Raji (cell line): ENCODE data around the gene HAAO.

Source experiments
- POLR2A ChIP-seq: IDR thresholded peaks from 2 replicates; pipeline ENCODE4 v1.6.1; 2011; ENCODE audit warnings: low read depth, low read length, control low read depth; ENCODE audit not compliant: insufficient read depth

HAAO gene

DNA sequence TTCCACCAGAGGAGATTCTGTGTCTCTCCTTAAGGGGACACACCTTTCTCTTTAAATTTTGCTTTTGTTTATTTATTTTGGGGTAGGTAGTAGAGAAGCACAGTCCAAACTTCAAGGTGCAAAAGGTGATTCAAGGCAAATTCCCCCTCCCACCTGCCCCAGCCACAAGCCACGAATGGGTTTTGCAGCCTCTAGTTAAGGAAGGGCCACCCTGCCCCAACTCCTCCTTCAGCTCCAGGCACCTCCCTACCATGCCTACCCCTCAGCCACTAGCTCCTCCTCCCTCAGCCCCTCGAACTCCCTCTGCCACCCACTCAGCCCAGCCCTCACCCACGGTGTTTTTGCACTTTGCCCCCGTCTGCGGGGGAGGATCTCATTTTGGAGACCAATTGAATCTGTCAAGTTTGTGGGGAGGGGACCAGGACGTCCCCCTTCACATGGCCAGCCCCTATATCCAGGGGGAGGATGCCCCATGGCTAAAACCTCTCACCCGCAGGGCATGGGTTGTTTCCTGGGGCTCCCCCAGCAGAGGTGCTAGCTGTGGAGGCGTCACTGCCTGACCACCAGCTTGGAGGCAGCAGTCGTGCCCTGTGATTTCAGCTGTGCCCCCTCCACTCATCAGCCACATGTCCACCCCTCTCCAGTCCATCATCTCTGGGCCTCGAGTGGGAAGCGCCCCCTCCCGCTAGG lies 4.5 kb downstream of the HAAO start:
- no peak for TF ChIP-seq POLR2A

DNA sequence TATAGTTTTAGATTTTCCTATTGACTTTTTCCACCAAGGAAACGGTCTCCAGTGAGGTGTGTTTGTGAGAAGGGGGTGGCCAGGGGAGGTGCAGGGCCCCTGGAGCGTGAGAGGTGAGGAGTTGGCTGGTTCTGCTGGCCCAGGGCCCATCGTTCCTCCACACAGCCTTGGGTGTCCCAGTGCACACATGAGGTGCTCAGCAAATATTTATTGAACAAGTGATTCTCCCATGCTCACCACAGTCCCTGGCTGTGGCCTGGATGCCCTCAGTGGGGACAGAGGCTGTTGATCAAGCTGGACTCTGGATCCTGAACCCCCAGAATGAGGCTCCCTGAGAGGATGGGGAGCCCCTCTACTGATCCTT lies 5.0 kb downstream of the HAAO start:
- no peak for TF ChIP-seq POLR2A

DNA sequence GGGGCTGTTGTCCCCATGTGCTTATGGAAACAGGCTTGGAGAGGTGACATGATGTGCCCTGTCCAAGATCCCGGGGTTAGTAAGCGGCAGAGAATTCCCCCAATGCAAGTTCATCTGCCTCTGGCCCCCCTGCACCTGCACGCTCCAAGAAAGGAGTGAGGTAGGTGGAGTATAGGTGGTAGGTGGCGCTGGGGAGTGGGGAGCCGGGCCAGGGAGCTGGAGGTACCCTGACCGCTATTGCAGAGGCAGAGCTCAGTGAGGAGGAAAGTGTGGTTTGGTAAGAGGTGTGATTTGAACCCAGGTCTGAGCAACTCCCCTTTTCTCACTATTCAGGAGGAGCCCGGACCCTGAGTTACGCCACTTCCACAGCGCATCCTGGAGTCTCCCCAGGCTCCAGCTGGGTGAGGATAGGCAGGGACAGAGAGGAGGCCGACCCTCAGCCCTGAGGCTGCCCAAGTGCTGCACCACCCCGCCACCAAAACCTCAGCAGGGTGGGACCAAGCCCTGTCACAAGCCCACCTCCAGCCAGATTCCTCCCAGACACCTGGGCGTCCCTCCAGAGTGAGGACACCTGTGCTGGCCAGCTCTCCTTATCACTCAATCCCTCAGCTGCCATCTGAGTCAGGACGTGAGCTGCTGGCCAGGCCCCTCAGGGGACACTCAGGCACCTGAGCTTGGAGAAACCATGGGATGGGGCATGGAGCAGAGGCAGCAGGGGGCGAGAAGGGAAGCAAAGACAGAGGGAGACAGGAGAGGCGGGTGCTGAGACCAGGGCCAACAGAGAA lies 5.6 kb downstream of the HAAO start:
- no peak for TF ChIP-seq POLR2A

DNA sequence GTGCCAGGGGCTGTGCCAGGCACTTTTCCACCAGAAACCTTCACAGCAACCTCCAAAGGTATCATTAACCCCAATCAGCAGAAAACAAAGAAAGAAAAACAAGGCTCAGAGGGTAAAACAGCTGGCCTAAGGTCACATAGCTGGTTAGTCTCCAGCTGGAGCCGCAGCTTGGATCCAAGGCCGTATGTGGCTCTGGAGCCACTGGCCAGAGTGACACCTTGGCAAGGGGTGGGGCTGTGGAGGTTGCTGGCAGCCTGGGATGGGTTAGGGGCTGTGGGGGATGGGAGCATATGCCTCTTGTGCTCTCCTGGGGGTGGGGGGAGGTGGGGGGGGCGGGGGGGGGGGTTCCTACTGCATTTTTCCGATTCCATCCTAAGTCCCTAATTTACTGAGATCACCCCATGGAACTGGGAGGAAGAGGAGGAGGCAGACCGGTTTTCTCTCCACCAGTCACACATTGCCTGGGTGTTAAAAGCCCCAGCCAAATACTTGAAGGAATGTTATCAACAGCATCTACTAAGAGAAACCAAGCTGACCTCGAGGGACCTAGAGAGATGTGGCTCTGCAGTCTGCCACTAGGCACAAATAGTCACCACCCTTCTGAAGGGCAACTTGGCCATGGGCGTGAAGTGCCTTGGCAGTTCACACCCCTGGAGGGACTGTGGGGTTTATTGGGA lies 8.0 kb downstream of the HAAO start:
- no peak for TF ChIP-seq POLR2A

DNA sequence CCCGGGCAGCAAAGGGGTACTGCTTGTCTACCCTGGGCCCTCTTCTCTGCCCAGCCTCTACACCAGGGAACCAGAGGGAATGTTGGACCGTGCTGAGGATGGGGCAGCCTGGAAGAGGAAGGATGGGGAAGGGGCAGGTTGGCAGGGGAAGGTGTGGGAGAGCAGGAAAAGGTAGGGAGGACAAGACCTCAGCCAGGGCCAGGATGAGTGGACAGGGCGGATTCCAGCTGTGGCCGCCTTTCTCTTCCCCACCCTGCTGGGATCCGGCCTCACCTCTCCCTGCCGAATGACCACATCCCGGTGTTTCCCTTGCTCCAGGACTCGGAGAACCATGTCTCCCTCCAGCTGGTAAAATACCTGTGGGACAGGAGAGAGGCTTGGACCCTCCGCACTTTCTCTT lies 8.9 kb downstream of the HAAO start:
- no peak for TF ChIP-seq POLR2A

DNA sequence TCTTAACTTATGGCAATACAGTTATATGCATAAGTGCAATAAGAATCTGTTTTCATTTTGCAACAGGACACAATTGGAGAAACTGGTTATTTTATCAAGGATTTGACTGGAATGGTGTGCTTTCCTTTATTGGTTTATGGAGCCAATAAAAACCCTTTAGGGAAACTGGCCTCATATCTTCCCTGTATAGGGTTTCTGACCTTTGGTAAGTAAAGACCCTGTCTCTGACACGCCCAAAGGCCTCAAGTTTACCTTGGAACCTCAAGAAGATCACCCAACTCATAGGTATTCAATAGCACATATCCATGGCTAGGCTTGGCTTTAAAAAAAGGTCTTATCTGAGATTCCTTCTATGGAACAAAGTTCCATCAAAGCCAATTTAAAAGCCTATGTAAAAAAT lies 11.2 kb downstream of the HAAO start:
- no peak for TF ChIP-seq POLR2A

DNA sequence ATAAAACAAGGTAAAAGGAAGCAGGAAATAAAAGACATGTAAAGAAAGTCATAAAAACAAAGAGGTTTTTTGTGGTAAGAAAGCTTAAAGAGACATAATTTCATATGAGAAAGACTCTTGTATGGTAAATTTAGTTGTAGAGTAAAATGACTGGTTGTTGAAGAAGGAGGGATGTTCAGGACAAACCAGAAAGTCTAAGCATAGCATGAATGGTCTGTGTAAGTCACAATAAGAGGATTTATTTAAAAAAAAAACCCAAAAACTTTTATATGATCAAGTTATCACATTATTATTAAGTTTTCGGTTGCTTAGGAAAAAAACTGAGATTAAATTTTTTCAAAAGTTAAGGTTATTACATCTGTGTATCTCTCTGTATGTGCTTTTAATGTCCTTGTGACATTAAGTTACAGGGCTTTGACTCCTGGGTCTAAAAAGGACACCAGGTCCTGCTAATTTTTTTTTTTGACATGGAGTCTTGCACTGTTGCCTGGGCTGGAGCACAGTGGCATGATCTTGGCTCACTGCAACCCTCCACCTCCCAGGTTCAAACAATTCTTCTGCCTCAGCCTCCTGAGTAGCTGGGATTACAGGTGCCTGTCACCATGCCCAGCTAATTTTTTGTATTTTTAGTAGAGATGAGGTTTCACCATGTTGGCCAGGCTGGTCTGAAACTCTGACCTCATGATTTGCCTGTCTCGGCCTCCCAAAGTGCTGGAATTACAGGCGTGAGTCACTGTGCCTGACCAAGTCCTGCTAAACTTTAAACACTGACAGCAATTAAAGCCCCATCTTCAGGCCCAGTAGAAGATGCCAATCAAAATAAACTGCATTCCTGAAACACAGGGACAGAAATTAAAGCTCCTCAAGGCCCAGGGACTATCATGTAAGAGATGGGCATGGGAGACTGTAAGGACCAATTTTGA lies 14.2 kb downstream of the HAAO start:
- TF ChIP-seq POLR2A: no peak

DNA sequence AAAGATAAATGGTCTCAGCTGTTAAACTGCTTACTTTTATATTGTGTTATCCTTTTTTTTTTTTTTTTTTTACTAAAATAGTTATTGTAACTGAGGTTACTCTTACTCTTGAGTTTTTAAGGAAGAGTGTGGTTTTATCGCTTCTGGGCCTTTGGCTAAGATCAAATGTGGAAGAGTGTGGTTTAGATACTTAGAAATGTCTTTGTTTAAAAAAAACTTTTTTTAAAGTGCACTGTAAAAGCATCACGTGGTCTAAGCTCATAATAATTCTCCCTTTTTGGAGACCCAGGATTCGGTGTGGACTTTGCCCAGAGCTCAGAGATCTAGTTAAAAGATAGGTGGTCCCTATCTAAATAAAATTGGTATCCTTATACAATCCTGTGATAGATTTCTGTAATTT lies 16.6 kb downstream of the HAAO start:
- TF ChIP-seq POLR2A: no peak

DNA sequence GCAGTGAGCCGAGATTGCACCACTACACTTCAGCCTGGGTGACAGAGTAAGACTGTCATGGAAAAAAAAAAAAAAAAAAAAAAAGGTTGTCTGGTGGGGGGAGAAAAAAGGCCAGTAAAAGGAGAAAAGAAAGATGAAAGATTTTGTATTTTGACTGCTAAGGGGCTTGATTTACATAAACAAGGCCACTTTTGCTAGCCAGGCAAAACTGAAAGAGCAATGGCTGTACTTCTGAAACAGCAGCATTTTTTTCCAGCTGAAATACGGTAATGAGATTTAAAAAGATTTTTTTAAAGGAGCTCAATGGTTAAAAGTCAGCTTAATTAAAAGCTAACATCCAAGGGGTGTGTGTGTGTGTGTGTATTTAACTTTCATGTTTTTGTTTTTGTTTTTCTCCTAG lies 17.2 kb downstream of the HAAO start:
- no peak for TF ChIP-seq POLR2A

DNA sequence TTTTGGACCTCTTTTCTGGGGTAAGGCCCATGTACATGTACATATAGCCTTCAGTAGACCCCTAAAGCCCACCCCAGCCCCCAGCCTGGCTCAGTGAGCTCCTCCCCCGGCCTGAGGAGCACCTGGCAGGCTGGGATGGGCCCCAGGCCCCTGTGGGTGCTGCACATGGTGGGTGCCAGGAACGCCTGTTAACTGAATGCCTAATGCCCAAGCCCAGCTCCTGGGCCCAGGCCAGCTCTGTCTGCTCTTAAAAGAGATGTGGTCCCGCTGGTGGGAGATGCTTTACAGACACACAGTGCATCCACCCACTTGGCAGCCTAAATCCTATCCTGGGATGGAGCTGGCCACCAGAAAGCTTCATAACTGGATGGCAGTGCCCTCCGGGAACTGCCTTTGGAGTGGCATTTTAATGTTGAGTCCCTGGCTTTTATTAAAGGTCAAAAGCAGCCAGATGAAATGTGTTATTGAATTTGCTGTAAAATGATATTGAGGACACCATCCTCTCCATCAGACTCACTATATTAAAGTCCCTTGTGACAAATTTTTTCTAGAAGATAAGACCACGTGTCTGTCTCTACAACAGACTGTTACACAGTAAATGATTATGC lies 20.7 kb downstream of the HAAO start:
- TF ChIP-seq POLR2A: no peak

DNA sequence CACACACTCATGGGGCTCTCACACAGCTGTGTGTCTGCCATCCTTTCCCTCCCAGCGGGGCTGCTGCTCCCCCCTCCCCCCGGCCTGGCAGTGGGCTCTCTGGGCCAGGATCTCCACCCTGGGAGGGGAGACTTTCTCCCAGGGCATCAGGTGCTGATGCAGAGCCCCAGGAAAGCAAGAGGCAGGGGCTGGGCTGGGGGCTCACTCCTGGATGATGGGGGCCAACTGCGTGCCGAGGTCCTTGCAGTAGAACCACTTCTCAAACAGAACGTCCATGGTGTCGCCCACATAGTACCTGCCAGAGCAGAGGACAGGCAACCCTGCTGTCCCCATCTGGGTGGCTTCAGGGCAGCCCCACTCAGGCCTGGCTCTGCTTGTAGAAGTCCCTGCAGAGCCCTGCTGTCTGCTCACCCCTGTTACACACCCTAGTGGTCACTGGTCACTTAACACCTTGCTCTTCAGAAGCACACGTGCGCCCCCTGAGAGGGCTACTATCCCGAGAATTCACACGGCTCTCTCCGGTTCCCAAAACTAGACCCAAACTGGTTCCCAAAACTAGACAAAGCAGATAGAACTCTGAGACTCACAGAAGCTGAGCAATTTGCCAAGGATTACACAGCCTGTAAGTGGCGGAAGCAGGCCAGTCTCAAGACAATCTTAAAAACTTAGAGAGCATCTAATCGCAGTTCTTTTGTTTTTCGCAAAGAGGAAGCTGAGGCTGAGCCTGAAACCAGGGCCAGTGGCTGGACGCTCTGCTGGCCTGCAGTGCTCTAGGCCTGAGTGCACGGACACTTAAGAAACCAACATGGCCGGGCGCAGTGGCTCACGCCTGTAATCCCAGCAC lies 21.9 kb downstream of the HAAO start:
- TF ChIP-seq POLR2A: no peak

DNA sequence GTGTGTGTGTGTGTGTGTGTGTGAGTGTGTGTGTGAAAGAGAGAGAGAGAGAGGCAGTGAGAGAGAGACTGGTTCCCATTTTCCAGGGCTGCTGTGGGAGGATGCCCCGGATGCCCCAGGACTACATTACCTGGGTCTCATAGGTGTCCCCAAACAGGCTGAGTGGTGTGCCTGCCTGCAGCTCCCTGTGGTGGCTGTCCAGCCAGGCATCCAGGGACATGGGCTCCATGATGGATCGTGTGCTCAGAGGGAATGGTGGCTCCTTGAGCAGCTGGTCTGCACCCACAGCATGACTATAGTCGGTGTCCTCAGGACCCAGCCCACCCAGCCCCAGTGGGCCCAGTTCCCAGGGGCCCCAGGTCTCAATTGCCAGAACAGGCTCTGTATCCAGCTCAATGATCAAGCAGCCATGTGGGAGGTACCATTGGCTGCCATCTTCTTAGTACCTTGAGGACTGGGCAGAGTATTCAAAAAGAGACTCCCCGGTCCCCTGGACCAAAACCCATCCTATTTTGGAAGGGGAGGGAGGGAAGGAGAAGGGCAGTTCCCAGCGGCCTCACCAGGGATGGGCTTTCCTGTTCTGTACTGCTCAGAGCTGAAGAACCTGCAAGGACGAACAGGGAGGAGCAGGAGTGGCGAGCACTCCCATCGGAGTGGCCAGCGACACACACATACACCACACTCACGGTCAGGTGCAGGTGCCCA lies 22.6 kb downstream of the HAAO start:
- no peak for TF ChIP-seq POLR2A

DNA sequence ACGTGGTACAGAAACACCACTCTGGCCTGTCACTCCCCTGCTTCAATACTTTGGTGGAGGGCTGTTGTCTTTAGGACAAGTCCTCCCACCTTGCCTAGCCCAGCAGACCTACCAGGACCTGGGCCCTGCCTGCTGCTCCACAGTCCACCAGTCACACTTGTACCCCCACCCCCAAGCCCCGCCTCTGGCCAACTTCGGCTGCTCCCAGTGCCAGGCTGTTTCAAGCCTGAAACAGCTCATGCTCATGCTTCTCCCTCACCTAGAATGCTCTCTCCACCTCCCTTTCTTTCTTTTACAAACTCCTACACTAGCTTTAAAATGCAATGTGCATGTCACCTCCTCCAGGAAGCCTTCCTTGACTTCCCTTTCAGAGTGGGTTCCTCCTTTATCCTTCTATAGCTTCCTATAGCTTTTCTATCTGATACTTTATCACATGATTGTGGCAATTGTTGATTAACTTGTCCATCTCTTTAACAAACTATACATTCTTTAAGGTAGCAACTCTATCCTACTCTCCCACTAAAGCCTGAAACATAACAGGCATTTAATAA lies 23.6 kb downstream of the HAAO start:
- no peak for TF ChIP-seq POLR2A
